Activated CD4-positive, alpha-beta T cell treated with anti-CD3 and anti-CD28 coated beads for 24 hours (primary cell): ENCODE results near the gene GRK2.
"Not testable (repeated sequence)": the region's sequence is repeated elsewhere in the genome, so short reads cannot be mapped to it uniquely, and the experiment has no call there.

Experiments
- DNase-seq, 2 donors: peaks; one replicate each; pipeline ENCODE4 v3.0.0-alpha.2; 2020; ENCODE audit warnings: low read depth in 2 of 2

Gene GRK2

GRCh38 chr11:67266449-67267187 lies at the start of gene GRK2:
GRK2 (plus strand) TSS chr11:67266473; CDS start chr11:67266700, 227 bp downstream.
- no peak for DNase-seq

DNA sequence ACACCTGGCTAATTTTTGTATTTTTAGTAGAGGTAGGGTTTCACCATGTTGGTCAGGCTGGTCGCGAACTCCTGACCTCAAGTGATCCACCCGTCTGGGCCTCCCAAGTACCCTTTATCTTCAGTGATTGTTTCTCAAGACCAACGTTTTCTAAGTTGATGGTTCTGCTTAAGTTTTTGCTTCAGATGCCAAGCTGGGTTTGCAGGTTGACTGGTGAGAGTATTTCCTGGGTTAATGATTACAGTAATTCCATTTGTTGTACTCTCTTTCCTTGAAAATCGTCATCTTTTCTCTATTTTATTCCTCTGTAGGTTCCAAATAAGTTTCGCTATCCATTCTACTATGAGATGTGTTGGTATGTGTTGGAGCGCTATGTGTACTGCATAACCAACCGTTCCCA lies 38.5 kb upstream of the GRK2 start:
- no peak for DNase-seq

DNA sequence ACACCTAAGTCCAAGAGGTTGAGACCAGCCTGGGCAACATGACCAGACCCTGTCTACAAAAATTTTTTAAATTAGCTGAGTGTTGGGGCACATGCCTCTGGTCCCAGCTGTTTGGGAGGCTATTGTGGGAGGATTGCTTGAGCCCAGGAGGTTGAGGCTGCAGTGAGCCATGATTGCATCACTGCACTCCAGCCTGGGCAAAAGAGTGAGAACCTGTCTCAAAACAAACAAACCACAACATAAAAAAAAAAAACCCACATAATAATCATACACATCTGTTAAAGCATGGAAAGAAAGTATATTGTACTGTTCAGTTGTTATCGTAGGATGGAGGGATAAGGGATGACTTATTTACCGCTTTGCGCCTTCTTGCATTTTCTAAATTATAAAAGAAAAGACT lies 35.9 kb upstream of the GRK2 start:
- DNase-seq, result no peak

- no peak for DNase-seq
Measured at GRCh38 chr11:67230886-67231285, 35.4 kb upstream of the GRK2 start.

GRCh38 chr11:67233584-67234190 lies 32.6 kb upstream of the GRK2 start:
- DNase-seq, result no peak

DNA sequence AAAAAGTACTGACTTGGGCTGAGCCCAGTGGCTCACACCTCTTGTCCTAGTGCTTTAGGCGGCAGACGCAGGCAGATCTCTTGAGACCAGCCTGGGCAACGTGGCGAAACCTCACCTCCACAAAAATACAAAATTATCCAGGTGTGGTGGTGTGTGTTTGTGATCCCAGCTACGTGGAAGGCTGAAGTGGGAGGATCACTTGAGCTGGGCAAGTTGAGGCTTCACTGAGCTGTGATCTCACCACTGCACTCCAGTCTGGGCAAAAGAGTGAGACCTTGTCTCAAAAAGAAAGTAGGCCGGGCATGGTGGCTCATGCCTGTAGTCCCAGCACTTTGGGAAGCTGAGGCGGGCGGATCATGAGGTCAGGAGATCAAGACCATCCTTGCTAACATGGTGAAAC lies 31.7 kb upstream of the GRK2 start:
- not testable (repeated sequence) for DNase-seq

DNA sequence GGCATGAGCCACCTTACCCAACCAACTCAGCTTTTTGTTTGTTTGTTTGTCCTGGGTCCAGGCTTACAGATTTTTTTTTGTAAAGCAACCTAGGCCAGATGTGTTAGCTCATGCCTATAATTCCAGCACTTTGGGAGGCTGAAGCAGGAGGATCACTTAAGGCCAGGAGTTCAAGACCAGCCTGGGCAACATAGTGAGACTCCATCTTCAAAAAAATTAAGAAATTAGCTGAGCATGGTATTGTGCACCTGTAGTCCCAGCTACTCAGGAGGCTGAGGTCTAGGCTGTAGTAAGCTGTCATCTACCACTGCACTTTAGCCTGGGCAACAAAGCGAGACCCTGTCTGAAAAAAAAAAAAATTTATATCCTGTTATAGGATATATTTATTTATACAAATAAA lies 28.7 kb upstream of the GRK2 start:
- DNase-seq, result no peak

- no peak for DNase-seq
Measured at GRCh38 chr11:67238894-67239782, 27.1 kb upstream of the GRK2 start.

- DNase-seq, result peak; percentile 91 to 93
Measured at GRCh38 chr11:67239783-67240575, 26.3 kb upstream of the GRK2 start.

DNA sequence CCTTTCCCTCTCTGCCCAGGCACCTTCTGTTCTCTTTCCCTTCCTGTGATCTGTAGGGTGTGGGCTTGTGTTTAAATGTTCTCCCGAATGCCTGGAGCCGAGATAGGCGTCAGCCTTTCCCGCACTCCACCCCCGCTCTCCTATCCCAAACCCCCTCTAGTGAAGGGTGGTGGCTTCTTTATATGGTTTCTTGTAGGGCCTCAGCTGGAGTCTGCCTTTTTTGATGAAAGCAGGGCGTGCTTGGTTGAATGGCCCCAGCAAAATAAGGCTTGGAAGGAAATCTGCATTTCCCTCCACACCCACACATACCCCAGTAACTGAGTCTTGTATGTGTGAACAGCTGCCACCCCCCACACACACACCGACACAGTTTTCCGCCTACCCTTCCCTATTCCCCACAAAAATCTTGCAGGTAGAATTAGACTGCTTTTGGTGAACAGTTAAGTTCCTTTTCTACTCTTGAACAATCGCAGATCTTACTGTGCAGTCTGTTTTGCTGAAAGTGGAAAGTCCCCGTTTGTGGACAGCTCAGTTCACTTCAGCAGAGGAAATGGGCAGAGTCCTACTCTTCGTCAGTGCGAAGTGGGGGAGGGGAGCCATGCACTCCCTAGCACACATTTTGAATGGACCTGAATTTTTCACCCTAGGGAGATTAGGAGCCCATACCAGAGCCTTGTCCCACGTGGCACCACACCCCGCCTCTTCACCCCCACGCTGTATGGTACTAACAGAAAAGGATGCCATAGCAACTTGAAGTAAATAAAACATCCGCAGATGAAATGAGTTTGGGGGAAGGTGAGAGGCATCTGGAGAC lies 25.5 kb upstream of the GRK2 start:
- peak; percentile 69 to 73 for DNase-seq

GRCh38 chr11:67242548-67242947 lies 23.7 kb upstream of the GRK2 start:
- DNase-seq, result no peak

- DNase-seq, result no peak
Measured at GRCh38 chr11:67243051-67243450, 23.2 kb upstream of the GRK2 start.

- no peak for DNase-seq
Measured at GRCh38 chr11:67245046-67245445, 21.2 kb upstream of the GRK2 start.

DNA sequence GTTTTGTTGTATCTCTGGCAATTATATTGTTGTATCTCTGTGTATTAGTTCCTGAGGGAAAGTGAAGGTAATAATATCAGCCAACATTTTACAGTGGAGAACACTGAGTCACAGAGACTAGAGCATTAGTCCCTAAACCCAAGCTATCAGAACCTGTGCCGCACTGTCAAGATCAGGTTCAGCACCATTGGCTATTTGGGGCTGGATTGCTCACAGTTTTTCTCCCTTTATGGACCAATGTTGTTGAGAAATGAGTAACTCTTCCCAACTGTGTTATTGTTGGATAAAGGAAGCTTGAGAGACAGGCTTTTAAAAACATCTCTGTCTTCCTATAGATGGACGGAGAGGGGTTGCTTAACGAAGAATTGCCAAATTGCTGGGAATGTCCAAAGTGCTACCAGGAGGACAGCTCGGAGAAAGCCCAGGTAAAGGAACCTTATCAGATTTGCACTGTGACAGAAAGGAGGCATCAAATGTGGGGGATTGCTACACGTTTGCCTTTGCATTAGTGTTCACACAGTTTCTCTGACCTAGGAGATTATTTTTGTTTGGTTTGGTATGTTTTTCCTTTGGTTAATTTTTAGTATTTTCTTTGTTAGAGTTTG lies 18.2 kb upstream of the GRK2 start:
- DNase-seq, result no peak

- no peak for DNase-seq
Measured at GRCh38 chr11:67248653-67249052, 17.6 kb upstream of the GRK2 start.

GRCh38 chr11:67250059-67251043 lies 15.9 kb upstream of the GRK2 start:
- no peak for DNase-seq

- DNase-seq, result no peak
Measured at GRCh38 chr11:67251841-67252240, 14.4 kb upstream of the GRK2 start.

DNA sequence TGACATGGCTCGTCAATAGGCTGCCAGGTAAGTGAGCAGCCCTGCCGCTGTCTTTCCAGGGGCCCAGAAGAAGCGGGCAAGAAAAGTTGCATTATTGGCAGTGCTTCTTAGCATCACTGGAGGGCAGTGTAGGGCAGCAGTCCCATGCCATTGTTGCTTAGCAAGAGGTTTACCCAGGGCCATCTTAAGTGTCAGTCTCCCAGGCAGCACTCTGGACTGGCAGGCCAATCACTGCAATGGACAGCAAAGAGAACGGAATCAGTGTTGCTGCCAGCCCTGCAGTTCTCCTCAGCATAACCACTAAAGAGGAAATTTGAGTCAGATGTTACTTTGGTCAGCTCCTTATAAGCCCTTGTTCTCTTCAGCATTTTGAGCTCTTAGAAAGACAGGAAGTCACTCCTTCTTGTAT lies 13.4 kb upstream of the GRK2 start:
- no peak for DNase-seq
